ENCODE measurements around the gene MACC1. TPM values are rescaled to one million over a fixed set of nuclear protein-coding genes. Genes with fewer than 3 reads are reported as not detected.

The MACC1 gene, protein sequence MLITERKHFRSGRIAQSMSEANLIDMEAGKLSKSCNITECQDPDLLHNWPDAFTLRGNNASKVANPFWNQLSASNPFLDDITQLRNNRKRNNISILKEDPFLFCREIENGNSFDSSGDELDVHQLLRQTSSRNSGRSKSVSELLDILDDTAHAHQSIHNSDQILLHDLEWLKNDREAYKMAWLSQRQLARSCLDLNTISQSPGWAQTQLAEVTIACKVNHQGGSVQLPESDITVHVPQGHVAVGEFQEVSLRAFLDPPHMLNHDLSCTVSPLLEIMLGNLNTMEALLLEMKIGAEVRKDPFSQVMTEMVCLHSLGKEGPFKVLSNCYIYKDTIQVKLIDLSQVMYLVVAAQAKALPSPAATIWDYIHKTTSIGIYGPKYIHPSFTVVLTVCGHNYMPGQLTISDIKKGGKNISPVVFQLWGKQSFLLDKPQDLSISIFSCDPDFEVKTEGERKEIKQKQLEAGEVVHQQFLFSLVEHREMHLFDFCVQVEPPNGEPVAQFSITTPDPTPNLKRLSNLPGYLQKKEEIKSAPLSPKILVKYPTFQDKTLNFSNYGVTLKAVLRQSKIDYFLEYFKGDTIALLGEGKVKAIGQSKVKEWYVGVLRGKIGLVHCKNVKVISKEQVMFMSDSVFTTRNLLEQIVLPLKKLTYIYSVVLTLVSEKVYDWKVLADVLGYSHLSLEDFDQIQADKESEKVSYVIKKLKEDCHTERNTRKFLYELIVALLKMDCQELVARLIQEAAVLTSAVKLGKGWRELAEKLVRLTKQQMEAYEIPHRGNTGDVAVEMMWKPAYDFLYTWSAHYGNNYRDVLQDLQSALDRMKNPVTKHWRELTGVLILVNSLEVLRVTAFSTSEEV
- not detected for total RNA-seq (2021; fragmentation: NEBNext Ultra II Directional; extraction: Animal tissue kit (Norgen Biotek cat#: 25700))
- long read RNA-seq = 0 reads

DNA sequence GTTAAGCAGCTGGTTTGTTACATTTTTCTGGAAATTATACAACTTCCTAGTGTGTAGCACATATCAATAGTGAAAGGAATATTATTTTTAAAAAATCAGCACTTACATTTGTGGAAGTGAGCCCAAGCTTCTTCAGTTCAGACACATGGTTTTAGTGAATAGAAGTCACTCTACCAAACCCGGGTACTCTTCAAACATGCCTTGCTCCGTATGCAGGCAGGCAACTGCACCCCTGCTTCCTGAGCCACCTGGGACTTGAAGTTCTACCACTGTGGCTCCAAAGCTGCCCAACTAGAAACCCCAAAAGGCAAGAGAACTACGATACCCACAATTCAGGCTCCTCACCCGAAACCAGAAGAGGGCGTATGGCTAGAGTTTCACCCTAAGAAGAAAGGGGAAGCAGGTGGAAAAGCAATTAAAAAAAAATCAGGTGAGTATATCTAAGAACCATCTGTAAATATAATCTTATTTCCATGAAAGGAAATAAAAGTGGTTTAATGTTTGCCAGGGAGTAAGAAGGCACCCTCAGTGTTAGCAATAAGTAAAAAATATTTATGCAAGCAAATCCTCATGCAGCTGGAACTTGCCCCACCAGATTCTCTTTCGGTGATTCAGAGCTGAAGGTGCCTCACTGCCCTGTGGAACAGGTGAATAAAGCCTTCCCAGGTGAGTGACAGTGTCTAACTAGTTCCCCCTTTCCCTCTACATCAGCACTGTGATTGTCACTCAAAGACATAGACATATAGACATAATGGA, at the start of gene MACC1:
TSS of gene MACC1 (minus strand) at position 192 of the 756 bp plus-strand sequence. CDS start 55,522 bp downstream, outside the sequence.
- TF ChIP-seq, protein P1, sequence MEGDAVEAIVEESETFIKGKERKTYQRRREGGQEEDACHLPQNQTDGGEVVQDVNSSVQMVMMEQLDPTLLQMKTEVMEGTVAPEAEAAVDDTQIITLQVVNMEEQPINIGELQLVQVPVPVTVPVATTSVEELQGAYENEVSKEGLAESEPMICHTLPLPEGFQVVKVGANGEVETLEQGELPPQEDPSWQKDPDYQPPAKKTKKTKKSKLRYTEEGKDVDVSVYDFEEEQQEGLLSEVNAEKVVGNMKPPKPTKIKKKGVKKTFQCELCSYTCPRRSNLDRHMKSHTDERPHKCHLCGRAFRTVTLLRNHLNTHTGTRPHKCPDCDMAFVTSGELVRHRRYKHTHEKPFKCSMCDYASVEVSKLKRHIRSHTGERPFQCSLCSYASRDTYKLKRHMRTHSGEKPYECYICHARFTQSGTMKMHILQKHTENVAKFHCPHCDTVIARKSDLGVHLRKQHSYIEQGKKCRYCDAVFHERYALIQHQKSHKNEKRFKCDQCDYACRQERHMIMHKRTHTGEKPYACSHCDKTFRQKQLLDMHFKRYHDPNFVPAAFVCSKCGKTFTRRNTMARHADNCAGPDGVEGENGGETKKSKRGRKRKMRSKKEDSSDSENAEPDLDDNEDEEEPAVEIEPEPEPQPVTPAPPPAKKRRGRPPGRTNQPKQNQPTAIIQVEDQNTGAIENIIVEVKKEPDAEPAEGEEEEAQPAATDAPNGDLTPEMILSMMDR (IDR thresholded peaks at IDR 0.05) = no peak
- no peaks in the 10 kb centered on the region for H3K4me1 Mint-ChIP-seq (ENCODE audit: low read depth)
- no peaks in the 10 kb centered on the region for H3K36me3 Mint-ChIP-seq (ENCODE audit: low read depth)
- DNase-seq = no peak
- H3K9me3 Mint-ChIP-seq = peaks cover 23% of the 10 kb centered on the region
- H3K27me3 Mint-ChIP-seq (ENCODE audit: insufficient read depth) = no peaks in the 10 kb centered on the region
- H3K27ac Mint-ChIP-seq = no peak within 1 kb of the TSS
- no peak within 1 kb of the TSS for H3K4me3 Mint-ChIP-seq

DNA sequence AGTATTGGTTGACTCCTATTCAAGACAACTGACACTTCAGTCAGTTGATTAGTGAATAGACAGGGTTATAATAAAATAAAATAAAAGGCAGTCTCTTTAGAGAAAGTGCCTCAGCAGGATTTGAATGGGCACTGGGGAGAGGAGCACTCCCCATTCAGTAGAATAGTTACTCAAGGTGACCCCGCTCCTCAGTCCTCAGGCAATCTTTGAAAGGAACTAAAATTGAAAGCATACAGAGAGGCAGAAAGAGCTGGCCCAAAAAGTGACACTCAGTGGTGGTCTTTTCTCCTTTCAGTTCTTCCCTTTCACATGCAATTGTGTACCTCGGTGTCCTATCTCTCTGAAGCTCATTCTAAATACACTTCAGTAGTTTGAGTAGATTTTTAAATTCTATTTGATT, 47.4 kb upstream of the MACC1 start:
- H3K36me3 Mint-ChIP-seq (ENCODE audit: low read depth) = no peaks in the 10 kb centered on the region; the same call in 1 of the 2 replicates

DNA sequence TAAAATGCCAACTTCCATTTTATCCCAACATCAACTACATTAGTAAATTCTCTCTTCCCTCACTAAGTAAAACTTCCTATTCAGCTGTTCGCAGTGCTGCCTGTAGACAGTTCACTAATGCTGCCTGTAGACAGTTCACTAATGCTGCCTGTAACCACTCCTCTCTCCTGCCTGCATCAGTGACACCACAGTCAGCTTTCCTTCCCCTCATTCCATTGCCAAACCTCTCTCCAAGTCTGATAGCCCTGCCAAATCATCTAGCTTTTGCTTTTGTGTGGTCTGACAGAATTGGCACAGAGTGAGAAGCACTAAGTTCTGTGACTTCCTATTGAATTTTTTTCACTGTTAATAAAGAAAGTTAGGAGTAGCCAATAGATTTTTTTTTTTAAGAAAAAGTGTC, 43.0 kb upstream of the MACC1 start:
- no peak for DNase-seq
- TF ChIP-seq, protein P1 (IDR thresholded peaks at IDR 0.05) = no peak
- H3K4me3 Mint-ChIP-seq = no peak overlapping the region
- H3K9me3 Mint-ChIP-seq = peaks cover 11% of the 10 kb centered on the region
- H3K27me3 Mint-ChIP-seq (ENCODE audit: insufficient read depth) = no peaks in the 10 kb centered on the region; the same call in 1 of the 2 replicates
- H3K4me1 Mint-ChIP-seq (ENCODE audit: low read depth) = no peaks in the 10 kb centered on the region
- no peak overlapping the region for H3K27ac Mint-ChIP-seq
- H3K36me3 Mint-ChIP-seq (ENCODE audit: low read depth) = no peaks in the 10 kb centered on the region

More for the DNA sequence above, 47.4 kb upstream of the MACC1 start:
- Mint-ChIP-seq H3K27me3 (ENCODE audit: insufficient read depth) (no peaks in the 10 kb centered on the region), H3K9me3 (peaks cover 31% of the 10 kb centered on the region), H3K27ac (no peak overlapping the region), H3K4me1 (ENCODE audit: low read depth) (no peaks in the 10 kb centered on the region), H3K4me3 (no peak overlapping the region)
- TF ChIP-seq, protein P1 (IDR thresholded peaks at IDR 0.05) = no peak
- DNase-seq = no peak

DNA sequence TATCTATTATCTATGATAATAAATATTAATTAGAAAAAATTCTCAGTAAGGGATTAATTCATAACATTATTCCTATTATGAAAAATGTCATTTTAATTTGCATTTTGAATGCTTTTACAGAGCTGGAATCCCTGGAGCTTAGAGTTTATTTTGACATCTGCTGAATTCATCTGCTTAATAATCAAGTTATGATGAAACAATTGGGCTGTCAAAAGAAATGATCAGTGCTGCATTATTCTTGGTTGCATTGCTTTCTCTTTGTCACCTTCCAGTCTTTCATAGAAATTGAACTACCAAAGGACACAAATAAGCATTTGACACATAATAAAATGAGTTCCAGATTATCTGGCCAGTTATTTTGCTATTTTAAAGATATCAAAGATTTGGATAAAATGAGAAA, 40.0 kb upstream of the MACC1 start:
- no peaks in the 10 kb centered on the region; the same call in 1 of the 2 replicates for H3K27me3 Mint-ChIP-seq (ENCODE audit: insufficient read depth)
- H3K27ac Mint-ChIP-seq = no peak overlapping the region
- no peaks in the 10 kb centered on the region for H3K4me1 Mint-ChIP-seq (ENCODE audit: low read depth)
- TF ChIP-seq, protein P1 (IDR thresholded peaks at IDR 0.05) = no peak
- peaks cover 2% of the 10 kb centered on the region for H3K9me3 Mint-ChIP-seq
- no peak overlapping the region for H3K4me3 Mint-ChIP-seq
- no peaks in the 10 kb centered on the region for H3K36me3 Mint-ChIP-seq (ENCODE audit: low read depth)
- no peak for DNase-seq

DNA sequence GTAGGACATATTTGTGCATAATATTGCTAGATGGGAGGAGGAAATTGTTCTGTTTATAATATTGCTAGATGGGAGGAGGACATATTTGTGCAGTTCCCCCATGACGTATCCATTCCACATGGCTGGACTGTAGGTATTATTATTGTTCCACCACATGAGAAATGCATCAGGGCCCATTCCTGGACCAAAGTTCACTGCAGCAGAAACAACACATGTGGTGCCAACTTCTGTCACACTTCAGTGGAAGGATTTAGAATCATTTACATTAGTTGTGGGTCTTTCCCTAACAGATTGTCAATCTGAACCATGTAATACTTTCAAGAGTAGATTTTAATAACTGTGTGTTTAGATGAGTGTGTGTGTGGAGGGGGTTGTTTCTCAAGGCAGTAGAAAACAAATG, 32.7 kb upstream of the MACC1 start:
- TF ChIP-seq, protein P1 (IDR thresholded peaks at IDR 0.05) = no peak
- Mint-ChIP-seq H3K27me3 (ENCODE audit: insufficient read depth) (no peaks in the 10 kb centered on the region), H3K36me3 (ENCODE audit: low read depth) (no peaks in the 10 kb centered on the region), H3K27ac (no peak overlapping the region), H3K4me3 (no peak overlapping the region), H3K9me3 (peaks cover 16% of the 10 kb centered on the region), H3K4me1 (ENCODE audit: low read depth) (no peaks in the 10 kb centered on the region)
- no peak for DNase-seq

All from HFFc6 (cell line).